Bone marrow (tissue), 2 donors: ENCODE measurements around the gene HDAC4.

Experiments used
- DNase-seq, 2 donors: peaks; one replicate each; lab custom pipeline; 2025; lab: John Stamatoyannopoulos, UW

The HDAC4 gene

GRCh38 chr2:239279508-239280295 is 121.1 kb downstream of the HDAC4 start:
- no peak for DNase-seq

GRCh38 chr2:239278941-239279365 is 121.9 kb downstream of the HDAC4 start:
- no peak for DNase-seq

- no peak for DNase-seq
Measured at GRCh38 chr2:239278361-239278760, 122.5 kb downstream of the HDAC4 start.

- no peak for DNase-seq
Measured at GRCh38 chr2:239277401-239278085, 123.3 kb downstream of the HDAC4 start.

- DNase-seq: no peak
Measured at GRCh38 chr2:239276851-239277250, 124.0 kb downstream of the HDAC4 start.

GRCh38 chr2:239275847-239276831 is 124.7 kb downstream of the HDAC4 start:
- no peak for DNase-seq

- DNase-seq: peak in 1 of 2 donors; percentile 39
Measured at GRCh38 chr2:239275044-239275685, 125.7 kb downstream of the HDAC4 start.

- no peak for DNase-seq
Measured at GRCh38 chr2:239274391-239275043, 126.3 kb downstream of the HDAC4 start.

GRCh38 chr2:239273280-239274234 is 127.3 kb downstream of the HDAC4 start:
- DNase-seq: no peak

- no peak for DNase-seq
Measured at GRCh38 chr2:239272626-239273025, 128.2 kb downstream of the HDAC4 start.

GRCh38 chr2:239271882-239272281 is 128.9 kb downstream of the HDAC4 start:
- no peak for DNase-seq

GRCh38 chr2:239271471-239271870 is 129.3 kb downstream of the HDAC4 start:
- no peak for DNase-seq

GRCh38 chr2:239269916-239270315 is 130.9 kb downstream of the HDAC4 start:
- no peak for DNase-seq

GRCh38 chr2:239269173-239269885 is 131.5 kb downstream of the HDAC4 start:
- DNase-seq: no peak

- DNase-seq: no peak
Measured at GRCh38 chr2:239268549-239268948, 132.3 kb downstream of the HDAC4 start.

GRCh38 chr2:239268082-239268481 is 132.7 kb downstream of the HDAC4 start:
- DNase-seq: no peak

GRCh38 chr2:239267288-239267951 is 133.4 kb downstream of the HDAC4 start:
- peak; percentile 73 to 96 for DNase-seq

GRCh38 chr2:239266779-239267287 is 134.0 kb downstream of the HDAC4 start:
- DNase-seq: no peak

GRCh38 chr2:239266434-239266766 is 134.4 kb downstream of the HDAC4 start:
- DNase-seq: no peak
